ENCODE measurements around the gene ADAP1. TPM values are rescaled to one million over a fixed set of nuclear protein-coding genes. Genes with fewer than 3 reads are reported as not detected.
"Not testable (repeated sequence)": the region's sequence is repeated elsewhere in the genome, so short reads cannot be mapped to it uniquely, and the experiment has no call there.

ADAP1 gene
- total and polyA plus RNA-seq, 9 donors = 0.52 to 16.4 (median 3.5) TPM

DNA sequence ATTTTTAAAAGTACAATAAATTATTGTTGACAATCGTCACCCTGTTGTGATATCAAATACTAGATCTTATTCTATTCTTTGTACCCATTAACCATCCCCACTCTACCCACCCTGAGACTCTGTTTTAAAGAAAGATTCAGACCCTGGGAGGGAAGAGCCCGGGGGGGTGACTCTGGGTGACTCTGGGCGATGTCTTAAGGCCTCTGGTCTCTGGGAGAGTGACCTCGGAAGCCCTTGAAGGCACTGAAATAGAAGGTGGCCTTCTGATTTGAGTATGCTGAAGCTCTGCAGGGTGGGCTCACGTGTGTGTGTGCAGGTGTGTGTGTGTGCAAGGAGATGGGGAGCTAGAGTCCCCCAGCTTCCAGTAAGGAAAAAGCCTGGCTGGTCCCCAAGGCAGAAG lies 9.7 kb downstream of the ADAP1 start:
- intact Hi-C loops (cut with DNase I) = no loop called here
- H3K9me3 ChIP-seq = no peaks in the 10 kb centered on the region
- H3K4me1 ChIP-seq (ENCODE audit: insufficient read depth) = no peaks in the 10 kb centered on the region
- WGBS, 3 donors = 86 to 91% (median 90%) methylated on average over 5 of the region's 5 CpGs
- TF ChIP-seq POLR2A (IDR thresholded peaks at IDR 0.05) (no peak), EP300 (IDR thresholded peaks at IDR 0.05) (no peak)
- TF ChIP-seq, protein P1, sequence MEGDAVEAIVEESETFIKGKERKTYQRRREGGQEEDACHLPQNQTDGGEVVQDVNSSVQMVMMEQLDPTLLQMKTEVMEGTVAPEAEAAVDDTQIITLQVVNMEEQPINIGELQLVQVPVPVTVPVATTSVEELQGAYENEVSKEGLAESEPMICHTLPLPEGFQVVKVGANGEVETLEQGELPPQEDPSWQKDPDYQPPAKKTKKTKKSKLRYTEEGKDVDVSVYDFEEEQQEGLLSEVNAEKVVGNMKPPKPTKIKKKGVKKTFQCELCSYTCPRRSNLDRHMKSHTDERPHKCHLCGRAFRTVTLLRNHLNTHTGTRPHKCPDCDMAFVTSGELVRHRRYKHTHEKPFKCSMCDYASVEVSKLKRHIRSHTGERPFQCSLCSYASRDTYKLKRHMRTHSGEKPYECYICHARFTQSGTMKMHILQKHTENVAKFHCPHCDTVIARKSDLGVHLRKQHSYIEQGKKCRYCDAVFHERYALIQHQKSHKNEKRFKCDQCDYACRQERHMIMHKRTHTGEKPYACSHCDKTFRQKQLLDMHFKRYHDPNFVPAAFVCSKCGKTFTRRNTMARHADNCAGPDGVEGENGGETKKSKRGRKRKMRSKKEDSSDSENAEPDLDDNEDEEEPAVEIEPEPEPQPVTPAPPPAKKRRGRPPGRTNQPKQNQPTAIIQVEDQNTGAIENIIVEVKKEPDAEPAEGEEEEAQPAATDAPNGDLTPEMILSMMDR (IDR thresholded peaks at IDR 0.05) = no peak
- H3K27ac ChIP-seq = no peak overlapping the region
- H3K27me3 ChIP-seq = no peaks in the 10 kb centered on the region
- H3K36me3 ChIP-seq = no peaks in the 10 kb centered on the region
- H3K4me3 ChIP-seq = no peak overlapping the region
- DNase-seq = no peak

DNA sequence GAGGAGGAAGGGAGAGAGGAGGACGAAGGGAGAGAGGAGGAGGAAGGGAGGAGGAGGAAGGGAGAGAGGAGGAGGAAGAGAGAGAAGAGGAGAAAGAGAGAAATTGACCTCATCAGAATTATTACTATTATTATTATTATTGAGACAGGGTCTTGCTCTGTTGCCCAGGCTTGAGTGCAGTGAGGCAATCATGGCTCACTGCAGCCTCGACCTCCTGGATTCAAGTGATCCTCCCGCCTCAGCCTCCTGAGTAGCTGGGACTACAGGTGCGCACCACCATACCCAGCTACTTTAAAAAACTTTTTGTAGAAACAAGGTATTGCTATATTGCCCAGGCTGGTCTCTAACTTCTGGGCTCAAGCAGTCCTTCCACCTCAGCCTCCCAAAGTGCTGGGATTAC lies 10.7 kb downstream of the ADAP1 start:
- H3K27me3 ChIP-seq; H3K27ac ChIP-seq; H3K4me3 ChIP-seq; DNase-seq; H3K9me3 ChIP-seq; H3K4me1 ChIP-seq (ENCODE audit: insufficient read depth); intact Hi-C loops (cut with DNase I); H3K36me3 ChIP-seq: not testable (repeated sequence)
- WGBS, 3 donors = 74 to 86% (median 78%) methylated on average over 4 of the region's 4 CpGs

DNA sequence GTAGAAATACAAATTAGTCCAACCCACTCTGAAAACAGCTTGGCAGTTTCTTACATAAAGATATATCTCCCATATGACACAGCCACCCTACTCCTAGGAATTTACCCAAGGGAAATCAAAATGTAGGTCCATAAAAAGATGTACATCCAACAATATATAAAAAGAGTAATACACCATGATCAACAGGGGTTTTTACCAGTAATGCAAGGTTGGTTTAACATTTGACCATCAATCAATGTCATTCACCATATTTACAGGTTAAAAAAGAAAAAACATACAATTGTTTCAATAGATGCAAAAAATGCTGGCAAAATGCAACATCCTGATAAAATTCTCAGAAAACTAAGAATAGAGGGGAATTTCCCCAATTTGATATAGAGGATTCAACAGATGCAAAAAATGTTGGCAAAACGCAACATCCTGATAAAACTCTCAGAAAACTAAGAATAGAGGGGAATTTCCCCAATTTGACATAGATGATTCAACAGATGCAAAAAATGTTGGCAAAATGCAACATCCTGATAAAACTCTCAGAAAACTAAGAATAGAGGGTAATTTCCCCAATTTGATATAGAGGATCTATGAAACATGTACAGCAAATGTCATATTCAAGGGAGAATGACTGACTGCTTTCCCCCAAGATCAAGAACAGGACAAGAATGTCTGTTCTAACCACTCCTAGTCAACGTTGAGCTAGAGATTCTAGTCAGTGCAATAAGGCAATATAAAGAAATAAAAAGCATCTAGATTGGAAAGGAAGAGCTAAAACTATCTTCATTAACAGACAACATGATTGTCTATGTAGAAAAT lies 13.7 kb downstream of the ADAP1 start:
- no peaks in the 10 kb centered on the region for H3K4me1 ChIP-seq (ENCODE audit: insufficient read depth)
- intact Hi-C loops (cut with DNase I) = no loop called here
- H3K27me3 ChIP-seq = no peaks in the 10 kb centered on the region
- no peak overlapping the region for H3K27ac ChIP-seq
- TF ChIP-seq EP300 (IDR thresholded peaks at IDR 0.05) (no peak), POLR2A (IDR thresholded peaks at IDR 0.05) (no peak)
- TF ChIP-seq, protein P1 (IDR thresholded peaks at IDR 0.05) = no peak
- no peak overlapping the region for H3K4me3 ChIP-seq
- no peak for DNase-seq
- no peaks in the 10 kb centered on the region for H3K36me3 ChIP-seq
- H3K9me3 ChIP-seq = no peaks in the 10 kb centered on the region
- 65% methylated on average over 2 of the region's 2 CpGs for WGBS, 3 donors

DNA sequence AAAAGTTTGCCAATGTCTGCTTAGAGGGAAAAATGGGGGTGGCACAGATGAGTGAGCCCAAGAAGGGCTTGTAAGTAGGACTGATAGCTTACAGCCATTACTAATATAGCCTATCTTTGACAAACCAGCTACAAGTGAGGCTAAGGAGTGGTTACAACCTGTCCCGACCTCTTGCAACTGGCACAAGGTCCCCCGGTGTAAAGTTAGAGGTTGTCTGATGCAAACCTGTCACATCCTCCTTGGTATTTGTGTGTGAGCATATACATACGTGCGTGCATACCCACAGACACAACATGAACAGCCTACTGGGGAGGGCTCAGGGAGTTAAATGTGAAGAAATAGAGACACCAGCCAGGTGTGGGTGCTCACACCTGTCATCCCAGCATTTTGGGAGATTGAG lies 14.6 kb downstream of the ADAP1 start:
- intact Hi-C loops (cut with DNase I) = no loop called here

More for the DNA sequence above, 14.6 kb downstream of the ADAP1 start:
- Histone ChIP-seq H3K27me3 (no peaks in the 10 kb centered on the region), H3K9me3 (no peaks in the 10 kb centered on the region), H3K4me1 (ENCODE audit: insufficient read depth) (no peaks in the 10 kb centered on the region), H3K27ac (no peak overlapping the region), H3K4me3 (no peak overlapping the region), H3K36me3 (no peaks in the 10 kb centered on the region)
- 80 to 88% (median 85%) methylated on average over 4 of the region's 4 CpGs for WGBS, 3 donors
- TF ChIP-seq, protein P1 (IDR thresholded peaks at IDR 0.05) = no peak
- no peak for TF ChIP-seq POLR2A (IDR thresholded peaks at IDR 0.05)
- TF ChIP-seq EP300 (IDR thresholded peaks at IDR 0.05) = no peak
- peak in 1 of 5 donors; percentile 4 for DNase-seq
